Stimulated activated CD4-positive, alpha-beta T cell treated with anti-CD3 and anti-CD28 coated beads, Interleukin-15, amount 100 ng/mL, for 48 hours (primary cell): ENCODE results near the gene SOS2.
"Not testable (repeated sequence)": the region's sequence is repeated elsewhere in the genome, so short reads cannot be mapped to it uniquely, and the experiment has no call there.

ENCODE experiments used
- DNase-seq, 2 donors: peaks; one replicate each; pipeline ENCODE4 v3.0.0-alpha.2; 2020; ENCODE audit warnings: low read depth in 2 of 2

The SOS2 gene

GRCh38 chr14:50085570-50086320 lies 145.6 kb downstream of the SOS2 start:
- DNase-seq, result peak; percentile 38 to 49

- no peak for DNase-seq
Observed at GRCh38 chr14:50084666-50085065, 146.7 kb downstream of the SOS2 start.

GRCh38 chr14:50083467-50084337 lies 147.7 kb downstream of the SOS2 start:
- DNase-seq, result peak; percentile 57 to 60

- DNase-seq, result peak; percentile 83 to 85
Observed at GRCh38 chr14:50082784-50083466, 148.5 kb downstream of the SOS2 start.

- DNase-seq, result no peak
Observed at GRCh38 chr14:50082308-50082742, 149.1 kb downstream of the SOS2 start.

- not testable (repeated sequence) for DNase-seq
Observed at GRCh38 chr14:50079103-50079502, 152.3 kb downstream of the SOS2 start.

GRCh38 chr14:50073663-50074062 lies 157.7 kb downstream of the SOS2 start:
- DNase-seq, result not testable (repeated sequence)

GRCh38 chr14:50072395-50072794 lies 159.0 kb downstream of the SOS2 start:
- DNase-seq, result no peak

- DNase-seq, result no peak
Observed at GRCh38 chr14:50070840-50071548, 160.4 kb downstream of the SOS2 start.

GRCh38 chr14:50070230-50070629 lies 161.1 kb downstream of the SOS2 start:
- no peak for DNase-seq

GRCh38 chr14:50069325-50069724 lies 162.1 kb downstream of the SOS2 start:
- no peak for DNase-seq

GRCh38 chr14:50068496-50068895 lies 162.9 kb downstream of the SOS2 start:
- no peak for DNase-seq

GRCh38 chr14:50067723-50068495 lies 163.5 kb downstream of the SOS2 start:
- DNase-seq, result no peak
